WTC11 (cell line): Measurements from ENCODE around the gene ILKAP. TPM values are rescaled to one million over a fixed set of nuclear protein-coding genes. Genes with fewer than 3 reads are reported as not detected.

Experiments used
- ATAC-seq: fragments of 200-7000 bp; cut with Tn5 transposase; 2 replicates; pipeline ENCODE4 v1.10.0; 2021; ENCODE audit warnings: mild to moderate bottlenecking, moderate library complexity
- CTCF ChIA-PET: fragments of 300-600 bp; sonication (Branson Sonifier 250); formaldehyde crosslinking; loops from one replicate; lab custom pipeline; 2021; ENCODE audit warnings: antibody characterized with exemption; lab: Charles Lee
- POLR2A ChIA-PET: fragments of 350-600 bp; sonication (Branson Sonifier 250); formaldehyde crosslinking; loops from one replicate; lab custom pipeline; 2021; ENCODE audit warnings: antibody characterized with exemption; lab: Charles Lee
- DNase-seq: peaks from one replicate; pipeline ENCODE4 v3.0.0; 2021; ENCODE audit warnings: low spot score
- H3K27ac Mint-ChIP-seq: 2 replicates; pipeline ENCODE4 v1.8.0; 2021; ENCODE audit warnings: mixed read lengths
- H3K27me3 Mint-ChIP-seq: 2 replicates; pipeline ENCODE4 v1.8.0; 2021; ENCODE audit warnings: low read depth, mild to moderate bottlenecking, moderate library complexity, mixed read lengths
- H3K36me3 Mint-ChIP-seq: 2 replicates; pipeline ENCODE4 v1.8.0; 2021; ENCODE audit warnings: mixed read lengths
- H3K4me1 Mint-ChIP-seq: 2 replicates; pipeline ENCODE4 v1.8.0; 2022; ENCODE audit warnings: mixed read lengths
- H3K4me3 Mint-ChIP-seq: 2 replicates; pipeline ENCODE4 v1.8.0; 2021; ENCODE audit warnings: mild to moderate bottlenecking, moderate library complexity, mixed read lengths
- H3K9me3 Mint-ChIP-seq: 2 replicates; pipeline ENCODE4 v1.8.0; 2021; ENCODE audit warnings: mixed read lengths
- ELF4 ChIP-seq: sonication (generic); formaldehyde crosslinking; IDR thresholded peaks from 2 replicates; pipeline ENCODE4 v1.8.1; 2022; ENCODE audit warnings: low read depth, mild to moderate bottlenecking, moderate library complexity, missing genetic modification reagents
- EMX1 ChIP-seq: fragments of 250-450 bp; sonication (Bioruptor Pico); IDR thresholded peaks from 2 replicates; pipeline ENCODE4 v1.8.0; 2021; ENCODE audit warnings: mild to moderate bottlenecking
- ESRRA ChIP-seq: sonication (generic); formaldehyde crosslinking; IDR thresholded peaks from 2 replicates; pipeline ENCODE4 v1.8.1; 2022; ENCODE audit warnings: mild to moderate bottlenecking, missing genetic modification reagents, borderline replicate concordance
- ETV6 ChIP-seq: sonication (generic); formaldehyde crosslinking; IDR thresholded peaks from 2 replicates; pipeline ENCODE4 v1.8.1; 2022; ENCODE audit warnings: mild to moderate bottlenecking, missing genetic modification reagents
- FOXJ3 ChIP-seq: sonication (generic); formaldehyde crosslinking; IDR thresholded peaks from 2 replicates; pipeline ENCODE4 v1.9.0; 2021; ENCODE audit warnings: missing genetic modification reagents, mild to moderate bottlenecking, borderline replicate concordance
- HMGA2 ChIP-seq: fragments of 250-450 bp; sonication (Bioruptor Pico); IDR thresholded peaks from 2 replicates; pipeline ENCODE4 v1.4.0; 2021; ENCODE audit warnings: mild to moderate bottlenecking, moderate library complexity
- IRF2 ChIP-seq: sonication (generic); formaldehyde crosslinking; IDR thresholded peaks from 2 replicates; pipeline ENCODE4 v1.8.0; 2022; ENCODE audit warnings: low read depth, missing genetic modification reagents, borderline replicate concordance
- TEAD1 ChIP-seq: sonication (generic); formaldehyde crosslinking; IDR thresholded peaks from 2 replicates; pipeline ENCODE4 v1.8.0; 2022; ENCODE audit warnings: mild to moderate bottlenecking, missing genetic modification reagents
- ZNF219 ChIP-seq: sonication (generic); formaldehyde crosslinking; IDR thresholded peaks from 2 replicates; pipeline ENCODE4 v1.8.0; 2023; ENCODE audit warnings: missing genetic modification reagents, mild to moderate bottlenecking, borderline replicate concordance
- ZNF263 ChIP-seq: sonication (generic); formaldehyde crosslinking; IDR thresholded peaks from 2 replicates; pipeline ENCODE4 v1.8.1; 2022; ENCODE audit warnings: low read depth, mild to moderate bottlenecking, moderate library complexity, missing genetic modification reagents
- ZNF396 ChIP-seq: fragments of 250-450 bp; sonication (Bioruptor Pico); IDR thresholded peaks from 2 replicates; pipeline ENCODE4 v1.8.0; 2021; ENCODE audit warnings: mild to moderate bottlenecking, moderate library complexity, borderline replicate concordance
- total RNA-seq: library from RNA; stranded (reverse); gene quantifications from 3 replicates; pipeline ENCODE4 v1.2.3, GENCODE V29; 2021
- TF ChIP-seq, protein P1 (sequence below): sonication (generic); formaldehyde crosslinking; IDR thresholded peaks from 2 replicates; pipeline ENCODE4 v1.8.1; 2023; ENCODE audit warnings: mild to moderate bottlenecking, missing genetic modification reagents, moderate library complexity
- TF ChIP-seq, protein P2 (sequence below): fragments of 250-450 bp; sonication (Bioruptor Pico); IDR thresholded peaks from 2 replicates; pipeline ENCODE4 v2.1.2; 2022; ENCODE audit warnings: mild to moderate bottlenecking, moderate library complexity
- TF ChIP-seq, protein P3 (sequence below): sonication (generic); formaldehyde crosslinking; IDR thresholded peaks from 2 replicates; pipeline ENCODE4 v1.8.1; 2023; ENCODE audit warnings: mild to moderate bottlenecking, missing genetic modification reagents
- TF ChIP-seq, protein P4 (sequence below): sonication (generic); formaldehyde crosslinking; conservative IDR thresholded peaks from 2 replicates; pipeline ENCODE4 v1.8.1; 2023; ENCODE audit warnings: mild to moderate bottlenecking, low read depth, missing genetic modification reagents, moderate library complexity
- TF ChIP-seq, protein P5 (sequence below): sonication (generic); formaldehyde crosslinking; IDR thresholded peaks from 2 replicates; pipeline ENCODE4 v1.8.1; 2022; ENCODE audit warnings: missing genetic modification reagents, borderline replicate concordance

Gene ILKAP
- total RNA-seq, 1 experiment from 2014 or later, result 32.7 TPM

DNA sequence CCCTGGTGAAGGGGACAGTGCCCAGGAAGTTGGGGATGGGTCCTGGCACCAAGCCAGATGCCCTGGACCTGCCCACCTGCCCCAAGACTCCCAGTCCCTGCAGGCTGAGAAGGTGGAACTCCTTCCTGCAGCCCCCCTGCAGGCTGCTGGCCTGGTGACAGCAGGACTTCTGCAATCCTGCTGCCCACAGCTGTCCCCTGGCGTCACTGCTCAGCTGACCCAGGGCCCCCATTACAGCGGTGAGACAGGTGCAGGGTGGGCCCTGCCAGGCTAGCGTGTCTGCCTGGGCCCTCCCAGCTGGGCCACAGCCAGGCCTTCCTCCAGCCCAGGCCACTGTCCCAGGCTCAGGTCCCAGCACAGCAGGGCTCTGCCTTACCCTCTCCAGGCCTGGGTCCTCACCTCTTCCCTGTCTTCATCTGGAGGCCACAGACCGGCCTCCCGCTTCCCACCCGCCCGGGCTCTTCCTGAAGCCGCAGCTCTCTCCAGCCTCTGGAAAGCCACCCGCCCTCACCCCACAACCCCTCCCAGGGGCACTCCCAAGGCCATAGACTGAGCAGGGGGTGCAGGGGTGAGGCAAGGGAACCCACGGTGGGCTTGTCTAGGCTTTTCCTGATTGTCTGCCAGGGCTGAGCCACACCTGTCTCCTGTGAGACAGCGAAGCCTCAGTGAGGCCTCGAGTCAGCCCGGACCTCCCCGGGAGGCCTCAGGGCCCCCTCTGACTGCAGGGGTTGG lies 53.5 kb downstream of the ILKAP start (continued):
- TF ChIP-seq, protein P1, sequence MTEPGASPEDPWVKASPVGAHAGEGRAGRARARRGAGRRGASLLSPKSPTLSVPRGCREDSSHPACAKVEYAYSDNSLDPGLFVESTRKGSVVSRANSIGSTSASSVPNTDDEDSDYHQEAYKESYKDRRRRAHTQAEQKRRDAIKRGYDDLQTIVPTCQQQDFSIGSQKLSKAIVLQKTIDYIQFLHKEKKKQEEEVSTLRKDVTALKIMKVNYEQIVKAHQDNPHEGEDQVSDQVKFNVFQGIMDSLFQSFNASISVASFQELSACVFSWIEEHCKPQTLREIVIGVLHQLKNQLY (CRISPR knock-in tag), result no peak
- TF ChIP-seq FOXJ3 (CRISPR knock-in tag) (no peak), ELF4 (CRISPR knock-in tag) (no peak), ESRRA (CRISPR knock-in tag) (no peak)
- TF ChIP-seq, protein P2, sequence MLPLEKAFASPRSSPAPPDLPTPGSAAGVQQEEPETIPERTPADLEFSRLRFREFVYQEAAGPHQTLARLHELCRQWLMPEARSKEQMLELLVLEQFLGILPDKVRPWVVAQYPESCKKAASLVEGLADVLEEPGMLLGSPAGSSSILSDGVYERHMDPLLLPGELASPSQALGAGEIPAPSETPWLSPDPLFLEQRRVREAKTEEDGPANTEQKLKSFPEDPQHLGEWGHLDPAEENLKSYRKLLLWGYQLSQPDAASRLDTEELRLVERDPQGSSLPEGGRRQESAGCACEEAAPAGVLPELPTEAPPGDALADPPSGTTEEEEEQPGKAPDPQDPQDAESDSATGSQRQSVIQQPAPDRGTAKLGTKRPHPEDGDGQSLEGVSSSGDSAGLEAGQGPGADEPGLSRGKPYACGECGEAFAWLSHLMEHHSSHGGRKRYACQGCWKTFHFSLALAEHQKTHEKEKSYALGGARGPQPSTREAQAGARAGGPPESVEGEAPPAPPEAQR (CRISPR knock-in tag), result no peak

DNA sequence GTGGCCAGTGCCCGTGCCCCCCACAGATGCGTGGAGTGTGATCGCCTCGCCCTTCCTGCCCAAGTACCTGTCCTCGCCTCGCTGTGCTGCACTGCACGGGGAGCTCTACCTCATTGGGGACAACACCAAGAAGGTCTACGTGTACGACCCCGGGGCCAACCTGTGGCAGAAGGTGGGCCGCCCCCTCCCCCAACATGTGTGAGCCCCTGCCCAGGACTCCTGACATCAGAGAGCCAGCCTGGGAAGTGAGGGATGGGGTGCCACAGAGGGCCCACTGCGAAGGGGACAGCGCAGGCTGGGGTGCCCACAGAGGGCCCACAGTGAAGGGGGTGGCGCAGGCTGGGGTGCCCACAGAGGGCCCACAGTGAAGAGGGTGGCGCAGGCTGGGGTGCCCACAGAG lies 54.5 kb downstream of the ILKAP start:
- 0 out of 2 replicates have a peak, but pooled peaks cover 4% of the 10 kb centered on the region for H3K4me1 Mint-ChIP-seq
- no peaks in the 10 kb centered on the region for H3K27me3 Mint-ChIP-seq
- no peaks in the 10 kb centered on the region for H3K36me3 Mint-ChIP-seq
- ATAC-seq, result no peak
- H3K4me3 Mint-ChIP-seq, result no peak overlapping the region
- DNase-seq, result no peak
- H3K27ac Mint-ChIP-seq, result no peak overlapping the region
- peaks cover 1% of the 10 kb centered on the region for H3K9me3 Mint-ChIP-seq
- ChIA-PET CTCF (interaction anchor here (5.8 kb wide), 1 partner anchor 9 kb away, joined by 36 read pairs; no protein-coding TSS in a partner anchor), POLR2A (no interaction called here)
- TF ChIP-seq, protein P3, sequence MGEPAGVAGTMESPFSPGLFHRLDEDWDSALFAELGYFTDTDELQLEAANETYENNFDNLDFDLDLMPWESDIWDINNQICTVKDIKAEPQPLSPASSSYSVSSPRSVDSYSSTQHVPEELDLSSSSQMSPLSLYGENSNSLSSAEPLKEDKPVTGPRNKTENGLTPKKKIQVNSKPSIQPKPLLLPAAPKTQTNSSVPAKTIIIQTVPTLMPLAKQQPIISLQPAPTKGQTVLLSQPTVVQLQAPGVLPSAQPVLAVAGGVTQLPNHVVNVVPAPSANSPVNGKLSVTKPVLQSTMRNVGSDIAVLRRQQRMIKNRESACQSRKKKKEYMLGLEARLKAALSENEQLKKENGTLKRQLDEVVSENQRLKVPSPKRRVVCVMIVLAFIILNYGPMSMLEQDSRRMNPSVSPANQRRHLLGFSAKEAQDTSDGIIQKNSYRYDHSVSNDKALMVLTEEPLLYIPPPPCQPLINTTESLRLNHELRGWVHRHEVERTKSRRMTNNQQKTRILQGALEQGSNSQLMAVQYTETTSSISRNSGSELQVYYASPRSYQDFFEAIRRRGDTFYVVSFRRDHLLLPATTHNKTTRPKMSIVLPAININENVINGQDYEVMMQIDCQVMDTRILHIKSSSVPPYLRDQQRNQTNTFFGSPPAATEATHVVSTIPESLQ, result no peak
- no peak for TF ChIP-seq ZNF396
- no peak for TF ChIP-seq FOXJ3 (CRISPR knock-in tag)
- TF ChIP-seq, protein P4, sequence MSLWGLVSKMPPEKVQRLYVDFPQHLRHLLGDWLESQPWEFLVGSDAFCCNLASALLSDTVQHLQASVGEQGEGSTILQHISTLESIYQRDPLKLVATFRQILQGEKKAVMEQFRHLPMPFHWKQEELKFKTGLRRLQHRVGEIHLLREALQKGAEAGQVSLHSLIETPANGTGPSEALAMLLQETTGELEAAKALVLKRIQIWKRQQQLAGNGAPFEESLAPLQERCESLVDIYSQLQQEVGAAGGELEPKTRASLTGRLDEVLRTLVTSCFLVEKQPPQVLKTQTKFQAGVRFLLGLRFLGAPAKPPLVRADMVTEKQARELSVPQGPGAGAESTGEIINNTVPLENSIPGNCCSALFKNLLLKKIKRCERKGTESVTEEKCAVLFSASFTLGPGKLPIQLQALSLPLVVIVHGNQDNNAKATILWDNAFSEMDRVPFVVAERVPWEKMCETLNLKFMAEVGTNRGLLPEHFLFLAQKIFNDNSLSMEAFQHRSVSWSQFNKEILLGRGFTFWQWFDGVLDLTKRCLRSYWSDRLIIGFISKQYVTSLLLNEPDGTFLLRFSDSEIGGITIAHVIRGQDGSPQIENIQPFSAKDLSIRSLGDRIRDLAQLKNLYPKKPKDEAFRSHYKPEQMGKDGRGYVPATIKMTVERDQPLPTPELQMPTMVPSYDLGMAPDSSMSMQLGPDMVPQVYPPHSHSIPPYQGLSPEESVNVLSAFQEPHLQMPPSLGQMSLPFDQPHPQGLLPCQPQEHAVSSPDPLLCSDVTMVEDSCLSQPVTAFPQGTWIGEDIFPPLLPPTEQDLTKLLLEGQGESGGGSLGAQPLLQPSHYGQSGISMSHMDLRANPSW (CRISPR knock-in tag), result no peak
- TF ChIP-seq IRF2 (CRISPR knock-in tag), result no peak
- TF ChIP-seq, protein P5, sequence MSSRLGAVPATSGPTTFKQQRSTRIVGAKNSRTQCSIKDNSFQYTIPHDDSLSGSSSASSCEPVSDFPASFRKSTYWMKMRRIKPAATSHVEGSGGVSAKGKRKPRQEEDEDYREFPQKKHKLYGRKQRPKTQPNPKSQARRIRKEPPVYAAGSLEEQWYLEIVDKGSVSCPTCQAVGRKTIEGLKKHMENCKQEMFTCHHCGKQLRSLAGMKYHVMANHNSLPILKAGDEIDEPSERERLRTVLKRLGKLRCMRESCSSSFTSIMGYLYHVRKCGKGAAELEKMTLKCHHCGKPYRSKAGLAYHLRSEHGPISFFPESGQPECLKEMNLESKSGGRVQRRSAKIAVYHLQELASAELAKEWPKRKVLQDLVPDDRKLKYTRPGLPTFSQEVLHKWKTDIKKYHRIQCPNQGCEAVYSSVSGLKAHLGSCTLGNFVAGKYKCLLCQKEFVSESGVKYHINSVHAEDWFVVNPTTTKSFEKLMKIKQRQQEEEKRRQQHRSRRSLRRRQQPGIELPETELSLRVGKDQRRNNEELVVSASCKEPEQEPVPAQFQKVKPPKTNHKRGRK (CRISPR knock-in tag), result no peak
- TF ChIP-seq EMX1 (CRISPR knock-in tag), result no peak
- TF ChIP-seq ZNF263 (CRISPR knock-in tag), result no peak
- TF ChIP-seq ZNF219, result no peak
- TF ChIP-seq TEAD1 (CRISPR knock-in tag), result no peak
- TF ChIP-seq ETV6 (CRISPR knock-in tag), result no peak
- no peak for TF ChIP-seq ESRRA (CRISPR knock-in tag)
- TF ChIP-seq HMGA2, result no peak
